K562 (cell line): ENCODE measurements around the gene VDR. TPM values are rescaled to one million over a fixed set of nuclear protein-coding genes. Genes with fewer than 3 reads are reported as not detected.
A peak's percentile ranks its signal among the peaks of the same experiment; 100 is the strongest.

Experiments used
- CBX2 ChIP-seq: fragments of 200-600 bp; sonication (generic); IDR thresholded peaks from one replicate; pipeline ENCODE4 v1.6.1; 2012; ENCODE audit warnings: mild to moderate bottlenecking, low read length, inconsistent platforms; ENCODE audit not compliant: insufficient read depth, poor library complexity, severe bottlenecking
- CBX5 ChIP-seq: IDR thresholded peaks from 2 replicates; pipeline ENCODE4 v1.6.1; 2014; ENCODE audit warnings: low read depth, borderline replicate concordance
- HDAC2 ChIP-seq: fragments of 450-650 bp; IDR thresholded peaks from 2 replicates; pipeline ENCODE4 v1.6.1; 2016; ENCODE audit warnings: mild to moderate bottlenecking
- HLTF ChIP-seq: fragments of 450-650 bp; IDR thresholded peaks from 2 replicates; pipeline ENCODE4 v1.6.1; 2016
- SPI1 ChIP-seq: IDR thresholded peaks from 2 replicates; pipeline ENCODE4 v1.6.1; 2011; ENCODE audit warnings: low read depth, low read length, control low read depth, borderline replicate concordance
- ZFX ChIP-seq: sonication (generic); formaldehyde crosslinking; IDR thresholded peaks from 2 replicates; pipeline ENCODE4 v1.8.0; 2022; ENCODE audit warnings: mild to moderate bottlenecking, missing genetic modification reagents, moderate library complexity
- ZNF507 ChIP-seq: conservative IDR thresholded peaks from 2 replicates; pipeline ENCODE4 v1.6.1; 2017; ENCODE audit warnings: missing genetic modification characterization, missing compliant biosample characterization
- ZNF707 ChIP-seq: fragments of 250-450 bp; sonication (Bioruptor Pico); conservative IDR thresholded peaks from 2 replicates; pipeline ENCODE4 v1.8.0; 2022; ENCODE audit warnings: inconsistent platforms, mild to moderate bottlenecking, moderate library complexity
- ZNF79 ChIP-seq: fragments of 250-450 bp; sonication (Bioruptor Pico); IDR thresholded peaks from 2 replicates; pipeline ENCODE4 v1.4.0; 2020; ENCODE audit warnings: low read depth, mild to moderate bottlenecking, moderate library complexity
- polyA plus RNA-seq, 8 experiments: library from polyadenylated mRNA; depleted of rRNA in 4 of 8; stranded (reverse) in 5 of 8; unstranded in 3 of 8; fragments of >200 nt; fragmentation: Nextera tagmentation in 2 of 8; fragmentation: Illumina TruSeq in 1 of 8; extraction: Ambion mirVana in 2 of 8; extraction: Trizol in 1 of 8; gene quantifications; 2 replicates each; pipeline versions ENCODE4 v1.2.1 to v1.2.3, GENCODE V29; 2011 to 2014; ENCODE audit warnings: inconsistent platforms in 1 of 8, missing spikeins in 1 of 8
- total RNA-seq, 7 experiments: library from RNA; depleted of rRNA in 6 of 7; stranded (reverse); fragments of >200 nt in 6 of 7; fragmentation: Illumina TruSeq in 2 of 7; extraction: Trizol in 2 of 7; gene quantifications; 2 replicates each; pipeline versions ENCODE4 v1.2.1 to v1.2.3, GENCODE V29; 2011 to 2021; ENCODE audit warnings: low replicate concordance in 1 of 7
- TF ChIP-seq, protein P1 (sequence below): sonication (generic); formaldehyde crosslinking; IDR thresholded peaks from 2 replicates; pipeline ENCODE4 v1.8.0; 2022; ENCODE audit warnings: mild to moderate bottlenecking, missing genetic modification reagents
- TF ChIP-seq, protein P2 (sequence below): fragments of 450-650 bp; IDR thresholded peaks from 2 replicates; pipeline ENCODE4 v1.6.1; 2017; ENCODE audit warnings: antibody characterized with exemption
- TF ChIP-seq, protein P3 (sequence below): IDR thresholded peaks from 2 replicates; pipeline ENCODE4 v1.6.1; 2011; ENCODE audit not compliant: insufficient read length; ENCODE audit errors: extremely low read depth
- TF ChIP-seq, protein P4 (sequence below), 2 experiments: IDR thresholded peaks; 2 replicates each; pipeline ENCODE4 v1.6.1; 2012; ENCODE audit warnings: improper control_type of control experiment in 2 of 2, low read depth in 2 of 2, low read length in 2 of 2, borderline replicate concordance in 1 of 2

VDR gene
- total and polyA plus RNA-seq, 9 of the 15 experiments (the other 6 are each of a cell fraction or from before 2014, with no cell fraction given): 0.61 to 4.8 (median 2.0) TPM

DNA sequence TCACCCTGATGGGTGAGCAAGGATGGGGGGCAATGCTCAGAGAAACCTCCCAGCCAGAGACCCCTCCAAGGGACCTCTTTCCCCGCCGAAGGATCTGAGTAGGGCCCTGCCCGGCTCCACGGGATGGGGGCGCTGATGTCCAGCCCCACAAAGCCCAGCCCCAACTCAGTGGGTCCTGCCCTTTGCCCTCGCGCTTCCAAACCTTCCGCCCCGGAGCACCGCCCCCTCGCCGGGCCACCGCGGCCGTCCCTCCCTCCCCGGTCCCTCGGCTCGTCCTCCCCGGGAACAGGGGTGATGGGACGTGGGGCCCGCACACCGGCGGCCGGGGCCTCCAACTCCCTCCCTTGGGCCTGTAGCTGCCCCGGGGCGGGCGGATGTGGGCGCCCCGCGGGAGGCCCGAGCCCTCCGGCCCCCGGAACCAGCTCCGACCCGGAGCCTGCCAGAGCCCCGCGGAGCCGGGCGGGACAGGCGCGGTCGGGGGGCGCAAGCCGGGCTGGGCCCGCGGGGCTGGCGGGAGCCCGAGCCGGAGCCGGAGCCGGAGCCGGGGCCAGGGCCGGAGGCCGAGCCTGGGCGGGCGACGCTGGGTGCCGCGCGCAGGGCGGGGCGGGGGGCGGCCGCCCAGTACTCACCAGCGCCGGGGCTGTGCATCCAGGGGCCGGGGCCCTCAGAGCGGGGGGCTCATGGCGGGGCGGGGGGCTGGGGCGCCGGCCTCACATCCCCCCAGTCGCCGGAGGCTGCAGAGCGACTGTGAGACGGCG is 85.5 kb downstream of the VDR start (continued):
- TF ChIP-seq, protein P1, sequence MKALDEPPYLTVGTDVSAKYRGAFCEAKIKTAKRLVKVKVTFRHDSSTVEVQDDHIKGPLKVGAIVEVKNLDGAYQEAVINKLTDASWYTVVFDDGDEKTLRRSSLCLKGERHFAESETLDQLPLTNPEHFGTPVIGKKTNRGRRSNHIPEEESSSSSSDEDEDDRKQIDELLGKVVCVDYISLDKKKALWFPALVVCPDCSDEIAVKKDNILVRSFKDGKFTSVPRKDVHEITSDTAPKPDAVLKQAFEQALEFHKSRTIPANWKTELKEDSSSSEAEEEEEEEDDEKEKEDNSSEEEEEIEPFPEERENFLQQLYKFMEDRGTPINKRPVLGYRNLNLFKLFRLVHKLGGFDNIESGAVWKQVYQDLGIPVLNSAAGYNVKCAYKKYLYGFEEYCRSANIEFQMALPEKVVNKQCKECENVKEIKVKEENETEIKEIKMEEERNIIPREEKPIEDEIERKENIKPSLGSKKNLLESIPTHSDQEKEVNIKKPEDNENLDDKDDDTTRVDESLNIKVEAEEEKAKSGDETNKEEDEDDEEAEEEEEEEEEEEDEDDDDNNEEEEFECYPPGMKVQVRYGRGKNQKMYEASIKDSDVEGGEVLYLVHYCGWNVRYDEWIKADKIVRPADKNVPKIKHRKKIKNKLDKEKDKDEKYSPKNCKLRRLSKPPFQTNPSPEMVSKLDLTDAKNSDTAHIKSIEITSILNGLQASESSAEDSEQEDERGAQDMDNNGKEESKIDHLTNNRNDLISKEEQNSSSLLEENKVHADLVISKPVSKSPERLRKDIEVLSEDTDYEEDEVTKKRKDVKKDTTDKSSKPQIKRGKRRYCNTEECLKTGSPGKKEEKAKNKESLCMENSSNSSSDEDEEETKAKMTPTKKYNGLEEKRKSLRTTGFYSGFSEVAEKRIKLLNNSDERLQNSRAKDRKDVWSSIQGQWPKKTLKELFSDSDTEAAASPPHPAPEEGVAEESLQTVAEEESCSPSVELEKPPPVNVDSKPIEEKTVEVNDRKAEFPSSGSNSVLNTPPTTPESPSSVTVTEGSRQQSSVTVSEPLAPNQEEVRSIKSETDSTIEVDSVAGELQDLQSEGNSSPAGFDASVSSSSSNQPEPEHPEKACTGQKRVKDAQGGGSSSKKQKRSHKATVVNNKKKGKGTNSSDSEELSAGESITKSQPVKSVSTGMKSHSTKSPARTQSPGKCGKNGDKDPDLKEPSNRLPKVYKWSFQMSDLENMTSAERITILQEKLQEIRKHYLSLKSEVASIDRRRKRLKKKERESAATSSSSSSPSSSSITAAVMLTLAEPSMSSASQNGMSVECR: peak; percentile 73
- TF ChIP-seq HDAC2: no peak
- TF ChIP-seq, protein P2, sequence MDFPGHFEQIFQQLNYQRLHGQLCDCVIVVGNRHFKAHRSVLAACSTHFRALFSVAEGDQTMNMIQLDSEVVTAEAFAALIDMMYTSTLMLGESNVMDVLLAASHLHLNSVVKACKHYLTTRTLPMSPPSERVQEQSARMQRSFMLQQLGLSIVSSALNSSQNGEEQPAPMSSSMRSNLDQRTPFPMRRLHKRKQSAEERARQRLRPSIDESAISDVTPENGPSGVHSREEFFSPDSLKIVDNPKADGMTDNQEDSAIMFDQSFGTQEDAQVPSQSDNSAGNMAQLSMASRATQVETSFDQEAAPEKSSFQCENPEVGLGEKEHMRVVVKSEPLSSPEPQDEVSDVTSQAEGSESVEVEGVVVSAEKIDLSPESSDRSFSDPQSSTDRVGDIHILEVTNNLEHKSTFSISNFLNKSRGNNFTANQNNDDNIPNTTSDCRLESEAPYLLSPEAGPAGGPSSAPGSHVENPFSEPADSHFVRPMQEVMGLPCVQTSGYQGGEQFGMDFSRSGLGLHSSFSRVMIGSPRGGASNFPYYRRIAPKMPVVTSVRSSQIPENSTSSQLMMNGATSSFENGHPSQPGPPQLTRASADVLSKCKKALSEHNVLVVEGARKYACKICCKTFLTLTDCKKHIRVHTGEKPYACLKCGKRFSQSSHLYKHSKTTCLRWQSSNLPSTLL: no peak
- no peak for TF ChIP-seq CBX5
- no peak for TF ChIP-seq ZNF707
- peak; percentile 60 for TF ChIP-seq ZFX (CRISPR knock-in tag)
- TF ChIP-seq SPI1: no peak
- TF ChIP-seq, protein P3, sequence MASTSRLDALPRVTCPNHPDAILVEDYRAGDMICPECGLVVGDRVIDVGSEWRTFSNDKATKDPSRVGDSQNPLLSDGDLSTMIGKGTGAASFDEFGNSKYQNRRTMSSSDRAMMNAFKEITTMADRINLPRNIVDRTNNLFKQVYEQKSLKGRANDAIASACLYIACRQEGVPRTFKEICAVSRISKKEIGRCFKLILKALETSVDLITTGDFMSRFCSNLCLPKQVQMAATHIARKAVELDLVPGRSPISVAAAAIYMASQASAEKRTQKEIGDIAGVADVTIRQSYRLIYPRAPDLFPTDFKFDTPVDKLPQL: no peak
- TF ChIP-seq CBX2: no peak
- TF ChIP-seq HLTF: no peak
- TF ChIP-seq ZNF79: no peak
- no peak for TF ChIP-seq ZNF507 (tag)
- TF ChIP-seq, protein P4, sequence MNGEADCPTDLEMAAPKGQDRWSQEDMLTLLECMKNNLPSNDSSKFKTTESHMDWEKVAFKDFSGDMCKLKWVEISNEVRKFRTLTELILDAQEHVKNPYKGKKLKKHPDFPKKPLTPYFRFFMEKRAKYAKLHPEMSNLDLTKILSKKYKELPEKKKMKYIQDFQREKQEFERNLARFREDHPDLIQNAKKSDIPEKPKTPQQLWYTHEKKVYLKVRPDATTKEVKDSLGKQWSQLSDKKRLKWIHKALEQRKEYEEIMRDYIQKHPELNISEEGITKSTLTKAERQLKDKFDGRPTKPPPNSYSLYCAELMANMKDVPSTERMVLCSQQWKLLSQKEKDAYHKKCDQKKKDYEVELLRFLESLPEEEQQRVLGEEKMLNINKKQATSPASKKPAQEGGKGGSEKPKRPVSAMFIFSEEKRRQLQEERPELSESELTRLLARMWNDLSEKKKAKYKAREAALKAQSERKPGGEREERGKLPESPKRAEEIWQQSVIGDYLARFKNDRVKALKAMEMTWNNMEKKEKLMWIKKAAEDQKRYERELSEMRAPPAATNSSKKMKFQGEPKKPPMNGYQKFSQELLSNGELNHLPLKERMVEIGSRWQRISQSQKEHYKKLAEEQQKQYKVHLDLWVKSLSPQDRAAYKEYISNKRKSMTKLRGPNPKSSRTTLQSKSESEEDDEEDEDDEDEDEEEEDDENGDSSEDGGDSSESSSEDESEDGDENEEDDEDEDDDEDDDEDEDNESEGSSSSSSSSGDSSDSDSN (IDR thresholded peaks at IDR 0.05; ENCODE audit: borderline replicate concordance in 1 of 2, low read depth in 2 of 2, low read length in 2 of 2): peak; percentile 59 to 89; a peak in 2 of 4 replicates
